Lower lobe of right lung (tissue), 2 donors: ENCODE measurements around the gene CAPZA2. TPM values are rescaled to one million over a fixed set of nuclear protein-coding genes. Genes with fewer than 3 reads are reported as not detected.
"Not testable (repeated sequence)": the region's sequence is repeated elsewhere in the genome, so short reads cannot be mapped to it uniquely, and the experiment has no call there.

ENCODE experiments used
- ATAC-seq, 2 donors: fragments of 200-7000 bp; cut with Tn5 transposase; one replicate each; pipeline ENCODE4 v1.9.1; 2020 to 2022; ENCODE audit warnings: mild to moderate bottlenecking in 2 of 2, moderate library complexity in 2 of 2
- DNase-seq: peaks from one replicate; pipeline ENCODE4 v3.0.0-alpha.2; 2020
- H3K27ac ChIP-seq: fragments of 200-600 bp; one replicate; pipeline ENCODE4 v1.8.0; 2022
- H3K27me3 ChIP-seq: fragments of 200-600 bp; one replicate; pipeline ENCODE4 v1.8.0; 2022; ENCODE audit warnings: low read depth
- H3K36me3 ChIP-seq: fragments of 200-600 bp; one replicate; pipeline ENCODE4 v1.8.0; 2022; ENCODE audit warnings: mild to moderate bottlenecking
- H3K4me1 ChIP-seq: fragments of 200-600 bp; one replicate; pipeline ENCODE4 v1.8.0; 2022
- H3K4me3 ChIP-seq: fragments of 200-600 bp; one replicate; pipeline ENCODE4 v1.8.0; 2022; ENCODE audit warnings: mild to moderate bottlenecking
- H3K9me3 ChIP-seq: fragments of 200-600 bp; one replicate; pipeline ENCODE4 v1.8.0; 2022
- CTCF ChIP-seq: fragments of 200-600 bp; IDR thresholded peaks from one replicate; pipeline ENCODE4 v1.8.0; 2022; ENCODE audit warnings: antibody characterized with exemption, mild to moderate bottlenecking
- intact Hi-C: fragments of 100-400 bp; cut with DNase I; formaldehyde crosslinking; loops from one replicate; pipeline ENCODE4 v1.11.0; 2022
- total RNA-seq: library from RNA; stranded (reverse); fragmentation: NEBNext Ultra II Directional; extraction: Animal tissue kit (Norgen Biotek cat#: 25700); gene quantifications from one replicate; pipeline ENCODE4 v1.2.1, GENCODE V29; 2021
- donor health status: DM: no; HTN: yes; CAD: no; lungs with severe emphysema.

Gene CAPZA2
- total RNA-seq, 1 donor from 2014 or later, result 261 TPM

- H3K9me3 ChIP-seq, result no peaks in the 10 kb centered on the region
- H3K27ac ChIP-seq, result no peak overlapping the region
- no peak for TF ChIP-seq CTCF
- no peaks in the 10 kb centered on the region for H3K27me3 ChIP-seq
- intact Hi-C loops, result no loop called here
- H3K4me3 ChIP-seq, result no peak overlapping the region
- ATAC-seq, result peak; percentile 56 to 69
- H3K36me3 ChIP-seq, result no peaks in the 10 kb centered on the region
- DNase-seq, result no peak
- H3K4me1 ChIP-seq, result peaks cover 15% of the 10 kb centered on the region
Observed at GRCh38 chr7:116969371-116969902, 107.0 kb downstream of the CAPZA2 start.

- peaks cover 15% of the 10 kb centered on the region for H3K4me1 ChIP-seq
- no peak for DNase-seq
- no peaks in the 10 kb centered on the region for H3K27me3 ChIP-seq
- no peaks in the 10 kb centered on the region for H3K36me3 ChIP-seq
- intact Hi-C loops, result no loop called here
- no peak overlapping the region for H3K27ac ChIP-seq
- no peak for TF ChIP-seq CTCF
- peak; percentile 45 to 46 for ATAC-seq
- no peak overlapping the region for H3K4me3 ChIP-seq
- no peaks in the 10 kb centered on the region for H3K9me3 ChIP-seq
Observed at GRCh38 chr7:116970238-116970910, 108.0 kb downstream of the CAPZA2 start.

GRCh38 chr7:116971153-116971552 lies 108.8 kb downstream of the CAPZA2 start:
- H3K4me3 ChIP-seq, DNase-seq, H3K9me3 ChIP-seq, H3K36me3 ChIP-seq, H3K27me3 ChIP-seq, ATAC-seq, H3K27ac ChIP-seq, intact Hi-C loops: not testable (repeated sequence)
- H3K4me1 ChIP-seq, result peaks cover 15% of the 10 kb centered on the region

Other genes starting within 250 kb of the CAPZA2 start
- 74.3 TPM for gene MET, start 190.4 kb upstream of the CAPZA2 start, total RNA-seq
- 51.1 TPM for gene ST7, start 90.9 kb downstream of the CAPZA2 start, total RNA-seq